ENCODE results near the gene STX5.
A peak's percentile ranks its signal among the peaks of the same experiment; 100 is the strongest.
"Not testable (repeated sequence)": the region's sequence is repeated elsewhere in the genome, so short reads cannot be mapped to it uniquely, and the experiment has no call there.

Gene STX5, protein sequence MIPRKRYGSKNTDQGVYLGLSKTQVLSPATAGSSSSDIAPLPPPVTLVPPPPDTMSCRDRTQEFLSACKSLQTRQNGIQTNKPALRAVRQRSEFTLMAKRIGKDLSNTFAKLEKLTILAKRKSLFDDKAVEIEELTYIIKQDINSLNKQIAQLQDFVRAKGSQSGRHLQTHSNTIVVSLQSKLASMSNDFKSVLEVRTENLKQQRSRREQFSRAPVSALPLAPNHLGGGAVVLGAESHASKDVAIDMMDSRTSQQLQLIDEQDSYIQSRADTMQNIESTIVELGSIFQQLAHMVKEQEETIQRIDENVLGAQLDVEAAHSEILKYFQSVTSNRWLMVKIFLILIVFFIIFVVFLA

GRCh38 chr11:62831520-62832335 is at the start of gene STX5:
Gene STX5 (minus strand): TSS chr11:62832051. CDS start chr11:62831243, 808 bp downstream.
- DNase-seq (ENCODE audit: low spot score): peak; percentile 93

GRCh38 chr11:62880803-62881578 is 49.1 kb upstream of the STX5 start, which contains the start of gene SLC3A2:
Gene SLC3A2 (plus strand): TSS chr11:62880896. CDS start chr11:62881024, 128 bp downstream.
- peak; percentile 77 for DNase-seq (ENCODE audit: low spot score)

DNA sequence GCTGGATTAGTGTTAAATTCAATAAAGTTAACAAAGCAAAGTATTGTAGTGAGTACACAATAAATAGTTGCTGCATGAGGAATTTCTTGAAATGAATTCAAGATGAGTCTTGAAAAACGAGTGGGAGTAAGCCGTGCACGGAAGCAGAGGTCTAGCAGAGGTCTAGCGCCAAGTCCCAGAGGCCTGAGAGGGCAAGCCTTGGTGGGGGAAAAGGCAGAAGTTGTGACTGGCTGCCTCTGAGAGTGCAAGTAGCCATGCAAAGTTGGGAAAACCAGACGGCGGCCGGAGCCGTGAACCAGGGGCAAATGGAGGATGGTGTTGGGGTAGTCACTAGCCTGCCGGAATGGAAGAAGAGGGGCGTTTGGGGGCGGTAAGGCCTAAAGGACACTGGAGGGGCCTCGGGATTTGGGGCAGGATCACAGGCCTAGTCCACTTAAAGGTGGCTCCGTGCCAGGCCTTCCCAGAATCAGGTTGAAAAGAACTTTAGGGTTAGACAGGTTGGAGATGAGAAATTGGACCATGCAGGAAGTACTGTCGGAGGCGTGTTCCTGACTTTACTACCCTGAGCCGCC is 48.5 kb upstream of the STX5 start:
- no peak for DNase-seq (ENCODE audit: low spot score)

DNA sequence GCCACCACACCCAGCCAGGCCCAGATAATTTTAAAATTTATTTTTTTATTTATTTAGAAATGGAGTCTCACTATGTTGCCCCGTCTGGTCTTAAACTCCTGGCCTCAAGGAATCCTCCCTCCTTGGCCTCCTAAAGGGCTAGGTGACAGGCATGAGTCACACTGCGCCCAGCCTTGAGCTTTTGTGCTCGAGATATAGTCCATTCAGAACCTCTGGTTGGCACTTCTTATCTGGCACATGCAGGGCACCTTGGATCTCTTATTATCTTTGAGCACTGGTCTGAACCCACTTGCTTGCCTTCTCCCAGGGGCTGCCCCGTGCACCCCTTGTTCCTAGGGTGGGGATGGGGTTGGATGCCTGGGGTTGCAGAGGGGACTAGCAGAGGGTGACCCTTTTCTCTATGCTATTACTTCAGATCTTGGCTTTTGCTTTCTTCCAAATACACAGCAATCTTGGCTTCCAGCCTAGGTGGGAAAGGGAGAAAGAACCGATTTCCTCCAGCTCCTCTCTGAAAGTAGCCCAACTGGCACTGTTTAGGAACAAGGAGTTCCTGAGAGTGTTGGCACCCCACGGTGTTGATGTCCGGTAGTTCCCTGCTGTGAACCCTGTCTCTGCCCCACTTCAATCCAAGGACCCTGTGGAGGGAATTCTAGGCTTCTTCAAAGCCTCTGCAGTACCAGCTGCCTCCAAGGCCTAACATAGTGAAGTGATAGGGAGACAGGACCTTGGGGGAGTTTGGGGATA is 47.6 kb upstream of the STX5 start:
- DNase-seq (ENCODE audit: low spot score): no peak

DNA sequence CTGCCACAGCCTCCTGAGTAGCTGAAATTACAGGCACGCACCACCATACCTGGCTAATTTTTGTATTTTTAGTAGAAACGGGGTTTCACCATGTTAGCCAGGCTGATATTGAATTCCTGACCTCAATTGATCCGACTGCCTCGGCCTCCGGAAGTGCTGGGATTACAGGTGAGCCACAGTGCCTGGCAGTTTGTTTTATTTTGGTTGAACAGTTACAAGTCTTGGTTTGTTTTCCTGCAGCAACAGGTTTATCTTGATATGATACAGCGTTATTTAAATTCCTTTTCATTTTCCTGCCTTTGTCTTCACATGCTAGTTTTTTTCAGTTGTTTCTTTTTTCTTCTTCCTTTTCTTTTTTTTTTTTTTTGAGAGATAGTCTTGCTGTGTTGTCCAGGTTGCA is 44.9 kb upstream of the STX5 start:
- DNase-seq (ENCODE audit: low spot score): no peak

DNA sequence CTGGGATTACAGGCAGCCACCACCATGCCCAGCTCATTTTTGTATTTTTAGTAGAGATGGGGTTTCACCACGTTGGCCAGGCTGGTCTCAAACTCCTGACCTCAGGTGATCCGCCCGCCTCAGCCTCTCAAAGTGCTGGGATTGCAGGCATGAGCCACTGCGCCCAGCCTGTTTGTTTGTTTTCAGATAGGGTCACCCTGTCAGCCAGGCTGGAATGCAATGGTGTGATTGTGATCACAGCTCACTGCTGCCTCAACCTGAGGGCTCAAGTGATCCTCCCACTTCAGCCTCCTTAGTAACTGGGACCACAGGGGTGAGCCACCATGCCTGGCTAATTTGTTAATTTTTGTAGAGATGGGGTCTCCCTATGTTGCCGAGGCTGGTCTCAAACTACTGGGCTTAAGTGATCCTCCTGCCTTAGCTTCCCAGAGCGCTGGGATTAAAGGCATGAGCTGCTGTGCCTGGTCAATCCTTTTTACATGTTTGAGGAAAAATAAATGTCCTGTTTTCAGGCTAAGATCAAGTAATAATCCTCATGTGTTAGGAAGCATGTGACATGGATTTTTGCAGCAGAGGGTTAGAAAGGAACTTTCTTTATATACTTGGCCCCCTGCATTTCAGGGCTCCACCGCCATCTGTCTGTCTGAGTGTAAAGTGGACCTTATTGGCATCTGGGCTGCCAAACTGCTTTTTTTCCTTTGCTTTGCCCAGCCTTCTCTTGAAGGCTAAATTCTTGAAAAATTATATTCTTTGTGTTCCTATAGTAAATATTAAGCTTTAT is 44.0 kb upstream of the STX5 start:
- DNase-seq (ENCODE audit: low spot score): no peak

GRCh38 chr11:62874851-62875250 is 43.0 kb upstream of the STX5 start:
- no peak for DNase-seq (ENCODE audit: low spot score)

DNA sequence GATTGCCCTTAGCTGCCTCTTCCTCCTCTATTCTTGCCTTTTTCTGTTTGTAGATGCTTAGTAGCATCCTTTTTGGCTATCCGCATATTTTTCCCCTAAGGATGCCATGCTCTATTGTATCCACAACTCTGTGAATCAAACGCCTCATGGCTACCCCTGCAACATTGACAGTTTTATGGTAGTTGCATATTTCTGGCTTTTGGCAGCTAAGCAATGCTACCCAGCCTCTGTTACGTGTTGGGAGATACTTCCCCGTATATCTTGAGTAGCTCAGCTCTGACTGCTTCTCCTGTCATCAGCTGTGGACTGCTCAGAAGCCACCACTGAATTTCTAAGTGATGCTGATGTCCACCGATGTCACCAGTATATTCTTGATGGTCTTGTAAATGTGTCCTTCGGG is 33.8 kb upstream of the STX5 start:
- no peak for DNase-seq (ENCODE audit: low spot score)

DNA sequence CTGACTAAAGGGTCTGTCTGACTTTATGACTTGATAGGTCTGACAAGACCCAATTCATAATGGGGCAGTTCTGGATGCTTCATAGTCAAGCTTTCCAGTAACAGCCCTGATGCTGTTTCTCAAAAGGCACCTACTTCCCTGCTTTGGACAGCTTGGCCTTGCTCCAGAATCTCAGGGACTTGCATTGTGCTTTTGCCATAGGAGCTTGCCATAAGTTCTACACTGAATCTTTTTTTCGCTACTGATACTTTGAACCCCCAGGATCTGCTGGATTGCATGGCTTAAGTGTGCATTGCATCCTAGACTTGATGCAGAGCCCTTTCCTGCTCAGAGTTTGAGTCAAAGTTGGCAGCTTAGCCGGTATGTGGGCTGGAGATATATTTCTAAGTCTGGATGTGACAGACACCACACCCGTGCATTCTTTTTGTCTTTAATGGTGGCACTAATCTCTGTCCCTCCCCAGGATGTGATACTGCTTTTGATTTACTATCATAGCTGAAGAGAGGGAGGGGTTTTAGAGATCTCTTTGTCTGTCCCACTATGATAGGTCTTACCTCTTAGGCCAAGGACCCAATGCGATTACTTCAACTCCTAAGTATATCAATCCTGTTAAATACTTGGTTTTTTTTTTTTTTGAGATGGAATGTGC is 32.0 kb upstream of the STX5 start:
- DNase-seq (ENCODE audit: low spot score): no peak

- DNase-seq (ENCODE audit: low spot score): not testable (repeated sequence)
Observed at GRCh38 chr11:62861564-62862192, 29.8 kb upstream of the STX5 start.

DNA sequence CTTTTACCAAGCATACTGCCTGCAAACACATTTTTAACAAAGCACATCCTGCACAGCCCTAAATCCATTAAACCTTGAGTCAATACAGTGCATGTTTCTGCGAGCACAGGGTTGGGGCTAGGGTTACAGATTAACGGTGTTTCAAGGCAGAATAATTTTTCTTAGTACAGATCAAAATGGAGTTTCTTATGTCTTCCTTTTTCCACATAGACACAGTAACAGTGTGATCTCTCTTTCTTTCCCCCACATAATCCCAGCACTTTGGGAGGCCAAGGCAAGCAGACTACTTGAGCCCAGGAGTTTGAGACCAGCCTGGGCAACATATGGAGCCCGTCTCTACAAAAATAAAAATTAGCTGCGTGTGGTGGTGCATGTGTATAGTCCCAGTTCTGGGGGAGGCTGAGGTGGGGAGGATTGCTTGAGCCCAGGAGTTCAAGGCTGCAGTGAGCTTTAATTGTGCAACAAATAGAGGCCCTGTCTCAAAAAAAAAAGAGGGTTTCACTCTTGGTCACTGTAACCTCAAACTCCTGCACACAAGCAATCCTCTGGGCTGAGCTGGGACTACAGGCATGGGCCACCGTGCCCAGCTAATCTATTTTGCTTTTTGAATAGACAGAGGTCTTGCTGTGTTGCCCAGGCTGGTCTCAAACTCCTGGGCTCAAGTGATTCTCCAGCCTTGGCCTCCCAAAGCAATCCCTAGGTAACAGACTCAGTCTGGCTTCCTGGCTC is 29.1 kb upstream of the STX5 start:
- no peak for DNase-seq (ENCODE audit: low spot score)

GRCh38 chr11:62859281-62859703 is 27.4 kb upstream of the STX5 start:
- not testable (repeated sequence) for DNase-seq (ENCODE audit: low spot score)

GRCh38 chr11:62858201-62858600 is 26.4 kb upstream of the STX5 start:
- DNase-seq (ENCODE audit: low spot score): no peak

DNA sequence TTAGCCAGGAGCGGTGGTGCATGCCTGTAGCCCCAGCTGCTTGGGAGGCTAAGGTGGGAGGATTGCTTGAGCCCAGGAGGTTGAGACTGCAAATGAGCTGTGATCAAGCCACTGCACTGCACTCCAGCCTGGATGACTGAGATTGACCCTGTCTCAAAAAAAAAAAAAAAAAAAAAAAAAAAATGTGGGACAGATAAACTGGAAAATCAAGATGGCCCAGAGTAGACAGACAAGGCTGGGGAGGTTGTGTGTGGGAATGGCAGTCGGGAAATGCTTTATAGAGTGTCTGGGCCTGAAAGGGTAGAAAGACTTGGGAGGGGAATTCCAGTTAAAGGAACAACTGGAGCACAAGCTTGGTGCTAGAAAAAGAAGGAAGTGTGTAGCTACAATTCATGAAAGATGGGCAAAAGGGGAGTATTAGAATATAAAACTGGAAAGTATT is 25.7 kb upstream of the STX5 start:
- DNase-seq (ENCODE audit: low spot score): no peak

DNA sequence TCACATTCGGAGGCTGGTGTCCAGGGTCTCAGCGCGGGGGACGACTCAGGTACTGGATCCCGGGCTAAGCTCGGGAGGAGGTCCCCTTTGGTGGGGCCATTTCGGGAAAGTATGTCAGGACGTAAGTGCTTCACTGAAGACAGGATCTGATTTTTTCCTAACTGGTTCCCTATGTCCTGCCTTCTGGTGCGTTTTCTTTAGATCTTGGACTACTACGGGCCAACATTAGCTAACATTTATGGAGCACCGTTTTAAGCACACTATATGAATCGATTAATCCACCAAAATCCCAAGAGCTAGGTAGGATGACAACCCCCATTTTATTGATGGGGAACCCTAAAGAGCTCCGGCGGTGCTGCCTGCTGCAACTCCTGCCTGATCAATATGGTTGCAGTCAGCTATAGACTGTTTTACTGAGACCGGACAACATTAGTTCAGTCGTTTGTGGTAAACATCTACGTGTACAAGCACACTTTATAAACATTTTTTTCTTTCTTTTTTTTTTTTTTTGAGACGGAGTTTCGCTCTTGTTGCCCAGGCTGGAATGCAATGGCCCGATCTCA is 24.6 kb upstream of the STX5 start:
- DNase-seq (ENCODE audit: low spot score): no peak

- DNase-seq (ENCODE audit: low spot score): peak; percentile 83
Observed at GRCh38 chr11:62855571-62856332, 23.9 kb upstream of the STX5 start.

GRCh38 chr11:62854825-62855570 is 23.1 kb upstream of the STX5 start:
- no peak for DNase-seq (ENCODE audit: low spot score)

All from HuH-7.5 (cell line).